ENCODE results near the gene DOCK1.

- TF ChIP-seq, protein P1, sequence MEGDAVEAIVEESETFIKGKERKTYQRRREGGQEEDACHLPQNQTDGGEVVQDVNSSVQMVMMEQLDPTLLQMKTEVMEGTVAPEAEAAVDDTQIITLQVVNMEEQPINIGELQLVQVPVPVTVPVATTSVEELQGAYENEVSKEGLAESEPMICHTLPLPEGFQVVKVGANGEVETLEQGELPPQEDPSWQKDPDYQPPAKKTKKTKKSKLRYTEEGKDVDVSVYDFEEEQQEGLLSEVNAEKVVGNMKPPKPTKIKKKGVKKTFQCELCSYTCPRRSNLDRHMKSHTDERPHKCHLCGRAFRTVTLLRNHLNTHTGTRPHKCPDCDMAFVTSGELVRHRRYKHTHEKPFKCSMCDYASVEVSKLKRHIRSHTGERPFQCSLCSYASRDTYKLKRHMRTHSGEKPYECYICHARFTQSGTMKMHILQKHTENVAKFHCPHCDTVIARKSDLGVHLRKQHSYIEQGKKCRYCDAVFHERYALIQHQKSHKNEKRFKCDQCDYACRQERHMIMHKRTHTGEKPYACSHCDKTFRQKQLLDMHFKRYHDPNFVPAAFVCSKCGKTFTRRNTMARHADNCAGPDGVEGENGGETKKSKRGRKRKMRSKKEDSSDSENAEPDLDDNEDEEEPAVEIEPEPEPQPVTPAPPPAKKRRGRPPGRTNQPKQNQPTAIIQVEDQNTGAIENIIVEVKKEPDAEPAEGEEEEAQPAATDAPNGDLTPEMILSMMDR (IDR thresholded peaks at IDR 0.05 in 4 of 5, conservative IDR thresholded peaks at IDR 0.05 in 1 of 5): no peak
- TF ChIP-seq POLR2A (IDR thresholded peaks at IDR 0.05): no peak
Measured at GRCh38 chr10:127175357-127176110, 270.3 kb downstream of the DOCK1 start.

Data from gastrocnemius medialis (tissue), 4 donors.